ENCODE results near the gene TMIE. TPM values are rescaled to one million over a fixed set of nuclear protein-coding genes. Genes with fewer than 3 reads are reported as not detected.

TMIE gene
- total and polyA plus RNA-seq, 2 of the 4 experiments (the other 2 are of a cell fraction) = 0.12 TPM; not detected in 1

- Histone ChIP-seq H3K79me1 (ENCODE audit: low read depth in 1 of 2, low read length in 2 of 2) (no peaks in the 10 kb centered on the region), H3K4me1 (ENCODE audit: control insufficient read depth, insufficient read depth, low read length) (peaks cover 27% of the 10 kb centered on the region), H3K27me3 (ENCODE audit: control insufficient read depth, insufficient read depth, low read length) (peaks cover 2% of the 10 kb centered on the region), H3K4ac (ENCODE audit: low read depth, low read length) (no peak overlapping the region), H2AFZ (replicated peaks; ENCODE audit: low read length, poor library complexity) (no peak overlapping the region), H3K9me1 (ENCODE audit: insufficient read depth, low read length) (no peaks in the 10 kb centered on the region; the same call in 1 of the 2 replicates), H3K9ac (ENCODE audit: low read depth, low read length) (no peak overlapping the region), H3K14ac (replicated peaks; ENCODE audit: low read depth, low read length) (no peak overlapping the region), H4K5ac (ENCODE audit: low read depth, low read length) (no peak overlapping the region), H3K4me2 (ENCODE audit: low read depth, low read length) (no peak overlapping the region), H2BK20ac (ENCODE audit: low read depth, low read length) (no peak overlapping the region), H2AK9ac (replicated peaks; ENCODE audit: low read depth, low read length, poor library complexity) (no peak overlapping the region), H4K91ac (ENCODE audit: insufficient read depth, low read depth, low read length) (no peak overlapping the region), H3K56ac (ENCODE audit: extremely low read depth, insufficient read depth, low read length) (no peak overlapping the region), H3K23ac (ENCODE audit: low read depth, low read length) (no peak overlapping the region), H3K4me3 (ENCODE audit: insufficient read depth, low read depth, low read length) (no peak overlapping the region), H4K20me1 (ENCODE audit: insufficient read depth, low read length) (no peaks in the 10 kb centered on the region), H4K8ac (ENCODE audit: low read depth in 2 of 2, low read length in 2 of 2) (no peak overlapping the region), H2BK5ac (ENCODE audit: low read depth, low read length, poor library complexity, severe bottlenecking) (no peak overlapping the region), H3K18ac (ENCODE audit: low read depth, low read length) (peak overlapping the region; percentile 31; the same call in 1 of the 2 replicates), H3K36me3 (ENCODE audit: control insufficient read depth, insufficient read depth, low read length) (no peaks in the 10 kb centered on the region), H2BK15ac (ENCODE audit: low read depth, low read length) (no peak overlapping the region), H2BK120ac (ENCODE audit: low read depth, low read length) (no peak overlapping the region), H3K27ac (ENCODE audit: insufficient read depth, low read length) (no peak overlapping the region), H2AK5ac (ENCODE audit: low read depth, low read length) (no peak overlapping the region), H3K9me3 (ENCODE audit: control insufficient read depth, insufficient read depth, low read length) (no peaks in the 10 kb centered on the region; the same call in 1 of the 2 replicates)
- in situ Hi-C loops (cut with MboI; ENCODE audit: low sequenced_read_pairs) (no loop called here), dilution Hi-C loops (cut with HindIII; ENCODE audit: low sequenced_read_pairs, unreplicated experiment) (no loop called here), intact Hi-C loops (cut with micrococcal nuclease) (no loop called here)
- BruUV-seq (replicated peaks) = no TSS peak
- DNase-seq = no peak
- no peak; the same call in 1 of the 2 replicates for ATAC-seq (ENCODE audit: low read depth)
- 83% methylated on average over 1 of the region's 6 CpGs; no CpG with 5 or more reads in 1 of the 2 experiments for WGBS, 2 experiments (ENCODE audit: extremely low coverage in 2 of 2, insufficient read length in 1 of 2)
- CTCF ChIA-PET = no interaction called here
- TF ChIP-seq RAD21 (IDR thresholded peaks at IDR 0.05; ENCODE audit: low read length) (no peak), MAZ (IDR thresholded peaks at IDR 0.05; ENCODE audit: borderline replicate concordance, low read depth, low read length) (no peak), FOS (IDR thresholded peaks at IDR 0.05; ENCODE audit: low read depth, low read length) (no peak), CTCF (conservative IDR thresholded peaks at IDR 0.05; ENCODE audit: low read depth, low read length) (no peak), SMC3 (IDR thresholded peaks at IDR 0.05; ENCODE audit: low read depth, low read length) (no peak), RFX5 (IDR thresholded peaks at IDR 0.05; ENCODE audit: low read depth, low read length) (no peak), BHLHE40 (IDR thresholded peaks at IDR 0.05; ENCODE audit: low read depth, low read length) (no peak), POLR2A (IDR thresholded peaks at IDR 0.05; ENCODE audit: low read depth, low read length) (no peak), MXI1 (IDR thresholded peaks at IDR 0.05; ENCODE audit: borderline replicate concordance, low read depth, low read length) (no peak), ELK1 (IDR thresholded peaks at IDR 0.05; ENCODE audit: borderline replicate concordance, low read depth, low read length) (no peak), CEBPB (IDR thresholded peaks at IDR 0.05; ENCODE audit: low read depth, low read length) (no peak), USF2 (IDR thresholded peaks at IDR 0.05; ENCODE audit: low read depth, low read length) (no peak), RCOR1 (IDR thresholded peaks at IDR 0.05; ENCODE audit: insufficient replicate concordance, low read length) (no peak), NFE2L2 (IDR thresholded peaks at IDR 0.05; ENCODE audit: low read depth, low read length) (no peak)
- POLR2A ChIA-PET (ENCODE audit: unreplicated experiment) = no interaction called here
These were observed 41.2 kb upstream of the TMIE start for GRCh38 chr3:46660003-46660402.

All from IMR-90 (cell line).